Osteoblast (primary cell): ENCODE measurements around the gene GPR78. TPM values are rescaled to one million over a fixed set of nuclear protein-coding genes. Genes with fewer than 3 reads are reported as not detected.

Source experiments
- DNase-seq: peaks from one replicate; pipeline ENCODE4 v3.0.0; 2011; ENCODE audit warnings: low spot score, mixed read lengths; ENCODE audit not compliant: insufficient read length; ENCODE audit errors: missing footprints
- H2AFZ ChIP-seq: 2 replicates; pipeline ENCODE4 v1.6.0; 2011; ENCODE audit warnings: mild to moderate bottlenecking, low read length
- H3K27ac ChIP-seq: 2 replicates; pipeline ENCODE4 v1.5.1; 2011; ENCODE audit warnings: mild to moderate bottlenecking, low read depth, low read length, moderate library complexity
- H3K27me3 ChIP-seq: 2 replicates; pipeline ENCODE4 v1.6.0; 2012; ENCODE audit warnings: mild to moderate bottlenecking, control low read depth, inconsistent platforms, low read length, moderate library complexity; ENCODE audit not compliant: insufficient read depth
- H3K36me3 ChIP-seq: 2 replicates; pipeline ENCODE4 v1.5.1; 2011; ENCODE audit warnings: mild to moderate bottlenecking, low read length, control low read depth, moderate library complexity; ENCODE audit not compliant: insufficient read depth
- H3K4me1 ChIP-seq: 2 replicates; pipeline ENCODE4 v1.5.1; 2011; ENCODE audit warnings: mild to moderate bottlenecking, low read length, control low read depth, moderate library complexity; ENCODE audit not compliant: insufficient read depth
- H3K4me2 ChIP-seq: 2 replicates; pipeline ENCODE4 v1.6.0; 2011; ENCODE audit warnings: mild to moderate bottlenecking, low read length; ENCODE audit not compliant: insufficient read depth
- H3K4me3 ChIP-seq: fragments of 200-600 bp; sonication (generic); 3 replicates; pipeline ENCODE4 v1.5.1; 2012; ENCODE audit warnings: mild to moderate bottlenecking, low read length, inconsistent platforms; ENCODE audit not compliant: insufficient read depth
- H3K79me2 ChIP-seq: 2 replicates; pipeline ENCODE4 v1.6.0; 2012; ENCODE audit warnings: mild to moderate bottlenecking, low read length, control low read depth, inconsistent platforms; ENCODE audit not compliant: insufficient read depth
- H3K9me3 ChIP-seq: 2 replicates; pipeline ENCODE4 v1.5.1; 2011; ENCODE audit warnings: low read depth, low read length, control low read depth
- H4K20me1 ChIP-seq: 2 replicates; pipeline ENCODE4 v1.6.0; 2012; ENCODE audit warnings: mild to moderate bottlenecking, low read length, control low read depth; ENCODE audit not compliant: insufficient read depth
- total RNA-seq: library from RNA; depleted of rRNA; stranded (reverse); fragments of >200 nt; gene quantifications from 2 replicates; pipeline ENCODE4 v1.2.3, GENCODE V29; 2012
- TF ChIP-seq, protein P1 (sequence below): IDR thresholded peaks from 2 replicates; pipeline ENCODE4 v1.5.1; 2011; ENCODE audit warnings: mild to moderate bottlenecking, low read depth, low read length, moderate library complexity; ENCODE audit errors: extremely low read depth

GPR78 gene
- total RNA-seq, 1 donor = 1.8 TPM

- DNase-seq = peak; percentile 61
- H4K20me1 ChIP-seq = no peaks in the 10 kb centered on the region
- TF ChIP-seq, protein P1, sequence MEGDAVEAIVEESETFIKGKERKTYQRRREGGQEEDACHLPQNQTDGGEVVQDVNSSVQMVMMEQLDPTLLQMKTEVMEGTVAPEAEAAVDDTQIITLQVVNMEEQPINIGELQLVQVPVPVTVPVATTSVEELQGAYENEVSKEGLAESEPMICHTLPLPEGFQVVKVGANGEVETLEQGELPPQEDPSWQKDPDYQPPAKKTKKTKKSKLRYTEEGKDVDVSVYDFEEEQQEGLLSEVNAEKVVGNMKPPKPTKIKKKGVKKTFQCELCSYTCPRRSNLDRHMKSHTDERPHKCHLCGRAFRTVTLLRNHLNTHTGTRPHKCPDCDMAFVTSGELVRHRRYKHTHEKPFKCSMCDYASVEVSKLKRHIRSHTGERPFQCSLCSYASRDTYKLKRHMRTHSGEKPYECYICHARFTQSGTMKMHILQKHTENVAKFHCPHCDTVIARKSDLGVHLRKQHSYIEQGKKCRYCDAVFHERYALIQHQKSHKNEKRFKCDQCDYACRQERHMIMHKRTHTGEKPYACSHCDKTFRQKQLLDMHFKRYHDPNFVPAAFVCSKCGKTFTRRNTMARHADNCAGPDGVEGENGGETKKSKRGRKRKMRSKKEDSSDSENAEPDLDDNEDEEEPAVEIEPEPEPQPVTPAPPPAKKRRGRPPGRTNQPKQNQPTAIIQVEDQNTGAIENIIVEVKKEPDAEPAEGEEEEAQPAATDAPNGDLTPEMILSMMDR = no peak
- H3K4me2 ChIP-seq = no peak overlapping the region
- no peaks in the 10 kb centered on the region for H3K9me3 ChIP-seq
- H2AFZ ChIP-seq = no peak overlapping the region
- H3K79me2 ChIP-seq = no peaks in the 10 kb centered on the region
- peaks cover 6% of the 10 kb centered on the region for H3K4me1 ChIP-seq
- no peaks in the 10 kb centered on the region for H3K27me3 ChIP-seq
- no peaks in the 10 kb centered on the region for H3K36me3 ChIP-seq
- H3K27ac ChIP-seq = no peak overlapping the region
- H3K4me3 ChIP-seq = no peak overlapping the region
These were observed 27.0 kb upstream of the GPR78 start for GRCh38 chr4:8553216-8553615.

DNA sequence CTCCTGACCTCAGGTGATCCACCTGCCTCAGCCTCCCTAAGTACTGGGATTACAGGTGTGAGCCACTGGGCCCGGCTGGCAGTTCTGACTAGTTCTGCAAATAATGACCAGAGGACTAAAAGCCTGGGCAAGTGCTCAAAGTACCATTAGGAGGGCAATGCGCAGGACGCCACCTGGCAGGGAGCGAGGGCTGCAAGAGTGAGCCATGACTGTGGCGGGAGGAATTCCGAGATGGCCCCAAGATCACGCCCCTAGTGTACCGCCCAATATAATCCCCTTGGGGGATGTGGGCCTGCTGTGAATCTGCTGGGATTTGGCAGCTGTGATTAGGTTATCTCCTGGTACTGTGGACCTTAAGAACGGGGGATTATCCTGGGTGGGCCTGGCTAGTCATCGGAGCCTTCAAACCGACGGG, 26.2 kb upstream of the GPR78 start:
- no peak overlapping the region for H2AFZ ChIP-seq
- H3K4me2 ChIP-seq = no peak overlapping the region
- DNase-seq = peak; percentile 73
- TF ChIP-seq, protein P1 = no peak
- no peaks in the 10 kb centered on the region for H3K79me2 ChIP-seq
- H4K20me1 ChIP-seq = no peaks in the 10 kb centered on the region
- H3K27ac ChIP-seq = no peak overlapping the region
- H3K4me3 ChIP-seq = no peak overlapping the region
- no peaks in the 10 kb centered on the region for H3K27me3 ChIP-seq
- no peaks in the 10 kb centered on the region for H3K9me3 ChIP-seq
- H3K36me3 ChIP-seq = no peaks in the 10 kb centered on the region
- H3K4me1 ChIP-seq = peaks cover 6% of the 10 kb centered on the region

DNA sequence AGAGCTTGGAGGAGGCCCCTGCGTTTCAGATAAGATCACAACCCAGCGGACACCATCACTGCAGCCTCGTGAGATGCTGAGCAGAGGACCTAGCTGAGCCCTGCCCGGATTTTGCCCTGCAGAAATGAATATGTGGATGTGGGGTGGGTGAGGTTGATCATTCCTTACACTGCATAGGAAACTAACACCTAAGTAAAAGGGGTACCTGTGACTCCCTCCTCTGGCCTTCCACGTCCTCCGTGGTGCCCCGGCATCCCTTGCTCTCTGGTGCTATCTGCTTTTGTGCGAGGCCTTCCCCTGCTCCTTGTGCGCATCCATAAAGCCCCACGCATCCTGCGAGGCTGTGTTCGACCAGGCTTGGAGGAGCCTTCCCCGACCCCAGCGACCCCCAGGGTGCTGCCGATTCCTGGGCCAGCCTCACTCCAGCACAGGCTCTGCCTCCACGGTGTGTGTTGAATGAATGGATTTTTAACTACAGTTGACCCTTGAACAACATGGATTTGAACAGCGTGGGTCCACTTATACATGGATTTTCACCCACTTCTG, 25.6 kb upstream of the GPR78 start:
- H3K4me1 ChIP-seq = peaks cover 6% of the 10 kb centered on the region
- peak; percentile 72 for DNase-seq
- H4K20me1 ChIP-seq = no peaks in the 10 kb centered on the region
- H3K36me3 ChIP-seq = no peaks in the 10 kb centered on the region
- no peaks in the 10 kb centered on the region for H3K9me3 ChIP-seq
- no peaks in the 10 kb centered on the region for H3K79me2 ChIP-seq
- H3K4me2 ChIP-seq = no peak overlapping the region
- no peak overlapping the region for H3K27ac ChIP-seq
- no peak overlapping the region for H3K4me3 ChIP-seq
- H3K27me3 ChIP-seq = no peaks in the 10 kb centered on the region
- no peak overlapping the region for H2AFZ ChIP-seq
- TF ChIP-seq, protein P1 = no peak

DNA sequence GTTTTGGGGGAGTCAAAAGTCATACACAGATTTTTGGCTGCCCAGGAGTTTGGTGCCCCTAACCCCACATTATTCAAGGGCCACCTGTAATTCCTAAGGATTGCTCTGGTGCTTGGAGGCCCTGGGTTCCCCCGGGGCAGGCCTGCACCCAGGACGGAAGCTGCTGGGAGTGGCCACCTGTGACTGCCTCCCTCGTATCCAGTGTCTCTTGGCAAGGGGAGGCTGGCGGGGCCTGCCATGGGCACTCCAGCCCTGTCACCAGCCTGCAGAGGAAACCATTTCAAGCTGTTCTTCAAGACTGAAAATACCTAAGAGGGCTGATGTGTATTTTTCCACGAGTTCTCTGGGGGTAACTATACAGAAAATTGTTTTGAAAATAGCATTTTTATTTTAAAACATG, 24.5 kb upstream of the GPR78 start:
- Histone ChIP-seq H4K20me1 (no peaks in the 10 kb centered on the region), H3K79me2 (no peaks in the 10 kb centered on the region), H3K27ac (no peak overlapping the region), H3K27me3 (no peaks in the 10 kb centered on the region), H3K36me3 (no peaks in the 10 kb centered on the region), H3K4me1 (peaks cover 14% of the 10 kb centered on the region), H3K4me3 (no peak overlapping the region), H3K4me2 (no peak overlapping the region), H3K9me3 (no peaks in the 10 kb centered on the region), H2AFZ (no peak overlapping the region)
- peak; percentile 53 for DNase-seq
- TF ChIP-seq, protein P1 = no peak
